ENCODE data around the gene TCF7. TPM values are rescaled to one million over a fixed set of nuclear protein-coding genes. Genes with fewer than 3 reads are reported as not detected.

Gene TCF7
- polyA plus RNA-seq, 1 donor from 2014 or later, result 0.15 TPM

DNA sequence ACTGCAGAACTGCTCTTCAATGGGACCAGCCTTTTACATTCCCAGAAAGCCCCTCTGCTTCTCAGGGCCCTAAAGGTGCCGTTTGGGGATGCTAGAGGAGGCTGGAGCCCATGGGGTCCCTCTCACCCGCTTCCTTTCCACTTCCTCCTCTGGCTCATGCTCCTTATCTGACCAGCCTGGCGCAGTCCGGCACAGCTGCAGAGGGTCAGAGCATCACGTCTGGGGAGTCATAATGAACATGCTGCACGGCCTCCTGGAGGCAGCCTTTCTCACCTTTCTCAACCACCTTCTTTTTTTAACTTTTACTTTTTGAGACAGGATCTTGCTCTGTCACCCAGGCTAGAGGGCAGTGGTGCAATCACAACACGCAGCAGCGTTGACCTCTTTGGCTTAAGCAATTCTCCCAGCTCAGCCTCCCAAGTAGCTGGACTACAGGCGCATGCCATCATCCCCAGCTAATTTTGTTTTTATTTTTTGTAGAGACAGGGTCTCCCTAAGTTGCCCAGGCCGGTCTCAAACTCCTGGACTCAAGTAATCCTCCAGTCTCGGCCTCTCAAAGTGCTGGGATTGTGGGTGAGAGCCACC, 15.1 kb upstream of the TCF7 start:
- no peaks in the 10 kb centered on the region for H3K36me3 ChIP-seq (ENCODE audit: insufficient read depth, low read length)
- H3K9me2 ChIP-seq (ENCODE audit: insufficient read depth, low read length), result no peaks in the 10 kb centered on the region
- H3K27ac ChIP-seq (ENCODE audit: low read length), result no peak overlapping the region
- no peaks in the 10 kb centered on the region for H4K20me1 ChIP-seq (ENCODE audit: insufficient read depth)
- H3F3A ChIP-seq (ENCODE audit: insufficient read depth, low read length, poor library complexity, severe bottlenecking), result no peaks in the 10 kb centered on the region
- H3K79me2 ChIP-seq (replicated peaks; ENCODE audit: insufficient read depth, low read length), result no peaks in the 10 kb centered on the region
- no peak overlapping the region for H2AFZ ChIP-seq (ENCODE audit: low read depth, low read length)
- no peak overlapping the region for H3K4me2 ChIP-seq (ENCODE audit: low read length)
- no peaks in the 10 kb centered on the region for H3K9me3 ChIP-seq (ENCODE audit: low read length)
- H3K27me3 ChIP-seq (ENCODE audit: insufficient read depth, low read depth, low read length), result no peaks in the 10 kb centered on the region
- no peak overlapping the region for H3K4me3 ChIP-seq (ENCODE audit: low read length)
- H3K9ac ChIP-seq (ENCODE audit: low read length), result no peak overlapping the region
- TF ChIP-seq SMC3 (conservative IDR thresholded peaks at IDR 0.05; ENCODE audit: poor library complexity), result no peak
- TF ChIP-seq POLR2AphosphoS5 (IDR thresholded peaks at IDR 0.05), result no peak
- no peak for TF ChIP-seq RAD21 (conservative IDR thresholded peaks at IDR 0.05)
- TF ChIP-seq, protein P1, sequence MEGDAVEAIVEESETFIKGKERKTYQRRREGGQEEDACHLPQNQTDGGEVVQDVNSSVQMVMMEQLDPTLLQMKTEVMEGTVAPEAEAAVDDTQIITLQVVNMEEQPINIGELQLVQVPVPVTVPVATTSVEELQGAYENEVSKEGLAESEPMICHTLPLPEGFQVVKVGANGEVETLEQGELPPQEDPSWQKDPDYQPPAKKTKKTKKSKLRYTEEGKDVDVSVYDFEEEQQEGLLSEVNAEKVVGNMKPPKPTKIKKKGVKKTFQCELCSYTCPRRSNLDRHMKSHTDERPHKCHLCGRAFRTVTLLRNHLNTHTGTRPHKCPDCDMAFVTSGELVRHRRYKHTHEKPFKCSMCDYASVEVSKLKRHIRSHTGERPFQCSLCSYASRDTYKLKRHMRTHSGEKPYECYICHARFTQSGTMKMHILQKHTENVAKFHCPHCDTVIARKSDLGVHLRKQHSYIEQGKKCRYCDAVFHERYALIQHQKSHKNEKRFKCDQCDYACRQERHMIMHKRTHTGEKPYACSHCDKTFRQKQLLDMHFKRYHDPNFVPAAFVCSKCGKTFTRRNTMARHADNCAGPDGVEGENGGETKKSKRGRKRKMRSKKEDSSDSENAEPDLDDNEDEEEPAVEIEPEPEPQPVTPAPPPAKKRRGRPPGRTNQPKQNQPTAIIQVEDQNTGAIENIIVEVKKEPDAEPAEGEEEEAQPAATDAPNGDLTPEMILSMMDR (IDR thresholded peaks at IDR 0.05; ENCODE audit: poor library complexity, severe bottlenecking), result no peak
- no peak for TF ChIP-seq EP300 (conservative IDR thresholded peaks at IDR 0.05; ENCODE audit: poor library complexity, severe bottlenecking)
- no peak for TF ChIP-seq MXI1 (conservative IDR thresholded peaks at IDR 0.05; ENCODE audit: poor library complexity, severe bottlenecking)
- TF ChIP-seq, protein P2, sequence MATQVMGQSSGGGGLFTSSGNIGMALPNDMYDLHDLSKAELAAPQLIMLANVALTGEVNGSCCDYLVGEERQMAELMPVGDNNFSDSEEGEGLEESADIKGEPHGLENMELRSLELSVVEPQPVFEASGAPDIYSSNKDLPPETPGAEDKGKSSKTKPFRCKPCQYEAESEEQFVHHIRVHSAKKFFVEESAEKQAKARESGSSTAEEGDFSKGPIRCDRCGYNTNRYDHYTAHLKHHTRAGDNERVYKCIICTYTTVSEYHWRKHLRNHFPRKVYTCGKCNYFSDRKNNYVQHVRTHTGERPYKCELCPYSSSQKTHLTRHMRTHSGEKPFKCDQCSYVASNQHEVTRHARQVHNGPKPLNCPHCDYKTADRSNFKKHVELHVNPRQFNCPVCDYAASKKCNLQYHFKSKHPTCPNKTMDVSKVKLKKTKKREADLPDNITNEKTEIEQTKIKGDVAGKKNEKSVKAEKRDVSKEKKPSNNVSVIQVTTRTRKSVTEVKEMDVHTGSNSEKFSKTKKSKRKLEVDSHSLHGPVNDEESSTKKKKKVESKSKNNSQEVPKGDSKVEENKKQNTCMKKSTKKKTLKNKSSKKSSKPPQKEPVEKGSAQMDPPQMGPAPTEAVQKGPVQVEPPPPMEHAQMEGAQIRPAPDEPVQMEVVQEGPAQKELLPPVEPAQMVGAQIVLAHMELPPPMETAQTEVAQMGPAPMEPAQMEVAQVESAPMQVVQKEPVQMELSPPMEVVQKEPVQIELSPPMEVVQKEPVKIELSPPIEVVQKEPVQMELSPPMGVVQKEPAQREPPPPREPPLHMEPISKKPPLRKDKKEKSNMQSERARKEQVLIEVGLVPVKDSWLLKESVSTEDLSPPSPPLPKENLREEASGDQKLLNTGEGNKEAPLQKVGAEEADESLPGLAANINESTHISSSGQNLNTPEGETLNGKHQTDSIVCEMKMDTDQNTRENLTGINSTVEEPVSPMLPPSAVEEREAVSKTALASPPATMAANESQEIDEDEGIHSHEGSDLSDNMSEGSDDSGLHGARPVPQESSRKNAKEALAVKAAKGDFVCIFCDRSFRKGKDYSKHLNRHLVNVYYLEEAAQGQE (IDR thresholded peaks at IDR 0.05; ENCODE audit: borderline replicate concordance), result no peak
- TF ChIP-seq TAF1 (IDR thresholded peaks at IDR 0.05; ENCODE audit: low read depth), result no peak
- TF ChIP-seq EZH2 (IDR thresholded peaks at IDR 0.05; ENCODE audit: borderline replicate concordance, insufficient read depth, low read length, poor library complexity, severe bottlenecking), result no peak

DNA sequence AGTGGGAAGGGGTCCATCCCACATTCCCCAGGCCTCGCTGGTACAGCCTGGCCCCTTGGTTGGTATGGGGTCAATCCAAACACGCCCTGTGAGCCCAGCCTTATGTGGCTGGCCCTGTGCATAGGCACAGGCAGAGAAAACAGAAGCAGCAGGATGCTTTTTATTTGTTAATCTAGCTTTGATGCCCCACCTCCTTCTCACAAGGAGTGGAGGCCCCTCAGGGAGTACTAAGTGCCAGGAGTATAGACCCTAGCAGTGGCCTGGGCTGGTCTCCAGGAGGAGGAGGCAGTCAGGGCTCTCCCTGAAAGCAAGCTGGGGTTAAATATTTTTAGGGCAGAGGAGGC, 14.6 kb upstream of the TCF7 start:
- no peak overlapping the region for H3K4me2 ChIP-seq (ENCODE audit: low read length)
- no peak for TF ChIP-seq TAF1 (IDR thresholded peaks at IDR 0.05; ENCODE audit: low read depth)
- TF ChIP-seq MXI1 (conservative IDR thresholded peaks at IDR 0.05; ENCODE audit: poor library complexity, severe bottlenecking), result no peak
- TF ChIP-seq, protein P1 (IDR thresholded peaks at IDR 0.05; ENCODE audit: poor library complexity, severe bottlenecking), result no peak
- TF ChIP-seq EP300 (conservative IDR thresholded peaks at IDR 0.05; ENCODE audit: poor library complexity, severe bottlenecking), result no peak
- TF ChIP-seq RAD21 (conservative IDR thresholded peaks at IDR 0.05), result no peak
- no peaks in the 10 kb centered on the region for H4K20me1 ChIP-seq (ENCODE audit: insufficient read depth)
- no peaks in the 10 kb centered on the region for H3F3A ChIP-seq (ENCODE audit: insufficient read depth, low read length, poor library complexity, severe bottlenecking)
- no peaks in the 10 kb centered on the region for H3K9me2 ChIP-seq (ENCODE audit: insufficient read depth, low read length)
- H3K27me3 ChIP-seq (ENCODE audit: insufficient read depth, low read depth, low read length), result no peaks in the 10 kb centered on the region
- H3K9ac ChIP-seq (ENCODE audit: low read length), result no peak overlapping the region
- no peaks in the 10 kb centered on the region for H3K9me3 ChIP-seq (ENCODE audit: low read length)
- H3K4me3 ChIP-seq (ENCODE audit: low read length), result no peak overlapping the region
- no peak overlapping the region for H2AFZ ChIP-seq (ENCODE audit: low read depth, low read length)
- H3K79me2 ChIP-seq (replicated peaks; ENCODE audit: insufficient read depth, low read length), result no peaks in the 10 kb centered on the region
- no peak overlapping the region for H3K27ac ChIP-seq (ENCODE audit: low read length)
- no peaks in the 10 kb centered on the region for H3K36me3 ChIP-seq (ENCODE audit: insufficient read depth, low read length)
